Bronchial epithelial cell (primary cell): ENCODE data around the gene DMRTA1. TPM values are rescaled to one million over a fixed set of nuclear protein-coding genes. Genes with fewer than 3 reads are reported as not detected.

Experiments used
- DNase-seq: peaks from one replicate; pipeline ENCODE4 v3.0.0-alpha.2; 2010; ENCODE audit warnings: low read depth
- FAIRE-seq: peaks from 2 replicates; lab custom pipeline; 2011; peaks lifted over from hg19 to GRCh38; lab: Jason Lieb, UNC
- H3K27me3 ChIP-seq: 2 replicates; pipeline ENCODE4 v1.5.1; 2011; ENCODE audit warnings: low read length; ENCODE audit not compliant: control insufficient read depth, insufficient read depth
- H3K36me3 ChIP-seq: 2 replicates; pipeline ENCODE4 v1.5.1; 2011; ENCODE audit warnings: low read length; ENCODE audit not compliant: control insufficient read depth, insufficient read depth
- H3K4me3 ChIP-seq: 2 replicates; pipeline ENCODE4 v1.5.1; 2011; ENCODE audit warnings: mild to moderate bottlenecking, low read depth, low read length, control low read depth
- CTCF ChIP-seq: IDR thresholded peaks from 2 replicates; pipeline ENCODE4 v1.5.1; 2011; ENCODE audit warnings: mild to moderate bottlenecking, moderate library complexity, low read length, control low read depth, inconsistent platforms; ENCODE audit not compliant: insufficient read depth, severe bottlenecking
- total RNA-seq: library from RNA; depleted of rRNA; stranded (reverse); fragments of >200 nt; gene quantifications from 2 replicates; pipeline ENCODE4 v1.2.1, GENCODE V29; 2014

Gene DMRTA1
- total RNA-seq, 1 donor from 2014 or later: 3.9 TPM

DNA sequence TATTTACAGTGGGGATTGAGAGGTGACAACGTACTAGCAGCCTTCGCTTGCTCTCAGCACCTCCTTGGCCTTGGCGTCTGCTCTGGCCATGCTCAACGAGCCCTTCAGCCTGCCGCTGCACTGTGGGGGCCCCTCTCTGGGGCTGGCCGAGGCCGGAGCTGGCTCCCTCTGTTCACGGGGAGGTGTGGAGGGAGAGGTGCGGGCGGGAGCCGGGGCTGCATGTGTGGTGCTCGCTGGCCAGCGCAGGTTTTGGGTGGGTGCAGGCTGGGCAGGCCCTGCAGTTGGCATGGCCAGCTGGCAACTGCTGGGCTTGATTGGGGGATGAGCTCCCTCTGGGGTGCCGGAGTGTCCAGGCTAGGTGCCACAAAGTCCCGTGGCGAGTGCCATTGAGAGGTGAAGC is 5.8 kb upstream of the DMRTA1 start:
- Histone ChIP-seq H3K36me3 (no peaks in the 10 kb centered on the region), H3K27me3 (no peaks in the 10 kb centered on the region), H3K4me3 (no peak overlapping the region)
- DNase-seq (no peak), FAIRE-seq (no peak)
- no peak for TF ChIP-seq CTCF

DNA sequence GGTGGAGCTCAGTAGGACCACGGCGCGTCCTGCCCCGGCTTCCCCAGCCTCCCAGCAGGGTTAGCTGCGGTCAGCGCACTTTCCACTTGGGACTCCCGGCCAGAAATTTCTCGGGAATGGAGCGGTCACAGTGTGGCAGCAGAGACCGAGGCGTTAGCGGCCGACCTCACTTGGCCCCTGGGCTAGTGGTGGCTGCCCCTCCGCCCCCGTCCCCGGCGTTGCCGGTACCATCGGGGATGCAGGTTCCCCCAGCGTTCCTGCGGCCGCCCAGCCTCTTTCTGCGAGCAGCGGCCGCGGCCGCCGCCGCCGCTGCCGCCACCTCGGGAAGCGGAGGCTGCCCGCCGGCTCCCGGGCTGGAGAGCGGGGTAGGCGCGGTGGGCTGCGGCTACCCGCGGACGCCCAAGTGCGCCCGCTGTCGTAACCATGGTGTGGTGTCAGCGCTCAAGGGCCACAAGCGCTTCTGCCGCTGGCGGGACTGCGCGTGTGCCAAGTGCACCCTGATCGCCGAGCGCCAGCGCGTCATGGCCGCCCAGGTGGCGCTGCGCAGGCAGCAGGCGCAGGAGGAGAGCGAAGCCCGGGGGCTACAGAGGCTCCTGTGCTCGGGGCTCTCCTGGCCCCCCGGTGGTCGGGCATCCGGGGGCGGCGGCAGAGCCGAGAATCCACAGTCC is 460 bp downstream of the DMRTA1 start:
- peak; percentile 65 for DNase-seq
- no peaks in the 10 kb centered on the region for H3K36me3 ChIP-seq
- TF ChIP-seq CTCF: peak; percentile 63
- H3K4me3 ChIP-seq: peak overlapping the region; percentile 86
- H3K27me3 ChIP-seq: no peaks in the 10 kb centered on the region
- FAIRE-seq: no peak

DNA sequence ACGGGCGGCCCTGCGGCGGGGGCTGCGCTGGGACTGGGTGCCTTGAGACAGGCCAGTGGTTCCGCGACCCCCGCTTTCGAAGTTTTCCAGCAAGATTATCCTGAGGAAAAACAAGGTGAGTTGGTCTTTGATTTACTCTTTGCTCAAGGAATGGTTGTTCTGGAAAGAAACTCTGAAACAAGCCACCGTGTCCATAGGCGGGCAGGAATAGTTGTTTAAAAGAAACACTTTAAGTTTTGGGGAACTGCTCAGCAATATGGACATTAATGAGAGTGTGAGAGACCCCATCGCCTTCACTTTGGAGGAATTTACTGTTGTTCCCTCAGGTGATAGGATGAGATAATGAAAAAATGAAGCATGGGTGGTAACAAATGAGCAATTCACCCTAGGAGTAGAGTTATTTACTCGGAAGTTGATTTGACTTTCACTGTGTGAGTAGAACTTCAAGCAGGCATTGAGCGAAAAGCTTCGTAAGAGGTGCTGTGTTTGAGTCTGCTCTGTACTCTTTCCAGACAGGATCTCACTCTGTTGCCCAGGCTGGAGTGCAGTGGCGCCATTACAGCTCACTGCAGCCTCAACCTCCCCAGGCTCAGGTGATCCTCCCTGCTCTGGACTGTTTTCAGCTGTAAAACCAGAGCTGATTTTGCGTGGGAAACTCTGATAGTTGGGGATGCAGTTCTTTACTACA is 1.1 kb downstream of the DMRTA1 start:
- Histone ChIP-seq H3K36me3 (no peaks in the 10 kb centered on the region), H3K27me3 (no peaks in the 10 kb centered on the region), H3K4me3 (peak overlapping the region; percentile 86)
- TF ChIP-seq CTCF: no peak
- FAIRE-seq: no peak
- peak; percentile 55 for DNase-seq

GRCh38 chr9:22449719-22450118 is 3.1 kb downstream of the DMRTA1 start:
- DNase-seq (peak; percentile 38), FAIRE-seq (no peak)
- no peak for TF ChIP-seq CTCF
- no peaks in the 10 kb centered on the region for H3K27me3 ChIP-seq
- no peak overlapping the region for H3K4me3 ChIP-seq
- H3K36me3 ChIP-seq: no peaks in the 10 kb centered on the region

- FAIRE-seq: no peak
- DNase-seq: peak; percentile 42
- TF ChIP-seq CTCF: peak; percentile 56
- Histone ChIP-seq H3K27me3 (no peaks in the 10 kb centered on the region), H3K36me3 (no peaks in the 10 kb centered on the region), H3K4me3 (no peak overlapping the region)
These were observed 5.9 kb downstream of the DMRTA1 start for GRCh38 chr9:22452415-22453010.
